Mesenchymal stem cell (in vitro differentiated cells and primary cell): Measurements from ENCODE around the gene ELOVL2.
"Not testable (repeated sequence)": the region's sequence is repeated elsewhere in the genome, so short reads cannot be mapped to it uniquely, and the experiment has no call there.

Experiments
- DNase-seq: peaks from one replicate; pipeline ENCODE4 v3.0.0-alpha.2; 2013
- H2AFZ ChIP-seq: one replicate; pipeline ENCODE4 v1.6.1; 2013; ENCODE audit warnings: low read depth, mild to moderate bottlenecking, control low read depth, inconsistent platforms, low read length, moderate library complexity
- H2AK5ac ChIP-seq: 2 replicates; pipeline ENCODE4 v1.6.1; 2013; ENCODE audit warnings: low read length, moderate library complexity, mild to moderate bottlenecking, inconsistent platforms; ENCODE audit not compliant: severe bottlenecking
- H2BK120ac ChIP-seq: one replicate; pipeline ENCODE4 v1.6.1; 2013; ENCODE audit warnings: low read depth, mild to moderate bottlenecking, inconsistent platforms, low read length, moderate library complexity
- H2BK12ac ChIP-seq, 2 experiments: one replicate each; pipeline ENCODE4 v1.6.1; 2013; ENCODE audit warnings: inconsistent platforms in 2 of 2, low read length in 2 of 2, mild to moderate bottlenecking in 2 of 2, moderate library complexity in 2 of 2, control low read depth in 1 of 2
- H2BK15ac ChIP-seq: one replicate; pipeline ENCODE4 v1.6.1; 2013; ENCODE audit warnings: mild to moderate bottlenecking, low read depth, inconsistent platforms; ENCODE audit not compliant: poor library complexity, severe bottlenecking
- H2BK5ac ChIP-seq: 2 replicates; pipeline ENCODE4 v1.6.1; 2013; ENCODE audit warnings: low read depth, mild to moderate bottlenecking, low read length, control low read depth, inconsistent platforms; ENCODE audit not compliant: poor library complexity, severe bottlenecking
- H3K14ac ChIP-seq, 2 experiments: one replicate each; pipeline ENCODE4 v1.6.1; 2013; ENCODE audit warnings: inconsistent platforms in 2 of 2, low read length in 2 of 2, control low read depth in 1 of 2, mild to moderate bottlenecking in 1 of 2, moderate library complexity in 1 of 2
- H3K18ac ChIP-seq, 2 experiments: one replicate each; pipeline ENCODE4 v1.6.1; 2013; ENCODE audit warnings: inconsistent platforms in 2 of 2, low read length in 2 of 2, control low read depth in 1 of 2, low read depth in 1 of 2, mild to moderate bottlenecking in 1 of 2
- H3K23ac ChIP-seq, 2 experiments: one replicate each; pipeline ENCODE4 v1.6.1; 2013; ENCODE audit warnings: inconsistent platforms in 2 of 2, low read length in 2 of 2, mild to moderate bottlenecking in 2 of 2, moderate library complexity in 2 of 2, control low read depth in 1 of 2
- H3K27ac ChIP-seq: 2 replicates; pipeline ENCODE4 v1.5.1; 2013; ENCODE audit warnings: mild to moderate bottlenecking, moderate library complexity, low read length, control low read depth, inconsistent platforms; ENCODE audit not compliant: poor library complexity, severe bottlenecking
- H3K27me3 ChIP-seq, 2 experiments: 2 replicates each; pipeline versions ENCODE4 v1.6.1 to v1.7.0; 2013; ENCODE audit warnings: low read length in 2 of 2, mild to moderate bottlenecking in 2 of 2, moderate library complexity in 2 of 2, control low read depth in 1 of 2, inconsistent platforms in 1 of 2; ENCODE audit not compliant: control insufficient read depth in 1 of 2, insufficient read depth in 1 of 2
- H3K36me3 ChIP-seq, 2 experiments: 2 replicates each; pipeline versions ENCODE4 v1.6.1 to v1.7.0; 2013; ENCODE audit warnings: low read length in 2 of 2, control low read depth in 1 of 2, inconsistent platforms in 1 of 2, low read depth in 1 of 2, mild to moderate bottlenecking in 1 of 2; ENCODE audit not compliant: insufficient read depth in 2 of 2, control insufficient read depth in 1 of 2
- H3K4ac ChIP-seq, 2 experiments: one replicate each; pipeline ENCODE4 v1.6.1; 2013; ENCODE audit warnings: inconsistent platforms in 2 of 2, low read length in 2 of 2, mild to moderate bottlenecking in 2 of 2, moderate library complexity in 2 of 2, control low read depth in 1 of 2, low read depth in 1 of 2
- H3K4me1 ChIP-seq: 2 replicates; pipeline ENCODE4 v1.6.1; 2013; ENCODE audit warnings: low read depth, low read length, control low read depth; ENCODE audit not compliant: control insufficient read depth, insufficient read depth
- H3K4me2 ChIP-seq: 2 replicates; pipeline ENCODE4 v1.6.1; 2013; ENCODE audit warnings: low read length, mild to moderate bottlenecking, inconsistent platforms; ENCODE audit not compliant: poor library complexity, severe bottlenecking
- H3K4me3 ChIP-seq, 2 experiments: 2 replicates each; pipeline versions ENCODE4 v1.5.1 to v1.7.0; 2013; ENCODE audit warnings: low read length in 2 of 2, mild to moderate bottlenecking in 2 of 2, control low read depth in 1 of 2, low read depth in 1 of 2; ENCODE audit not compliant: insufficient read depth in 1 of 2
- H3K79me1 ChIP-seq: replicated peaks from 2 replicates; pipeline ENCODE4 v1.6.1; 2013; ENCODE audit warnings: mild to moderate bottlenecking, control low read depth, low read length, inconsistent platforms; ENCODE audit not compliant: poor library complexity, severe bottlenecking
- H3K9ac ChIP-seq: 2 replicates; pipeline ENCODE4 v1.7.0; 2013; ENCODE audit warnings: mild to moderate bottlenecking, low read length, moderate library complexity
- H3K9me3 ChIP-seq: 2 replicates; pipeline ENCODE4 v1.7.0; 2013; ENCODE audit warnings: mild to moderate bottlenecking, low read length; ENCODE audit not compliant: control insufficient read depth
- H4K8ac ChIP-seq: one replicate; pipeline ENCODE4 v1.6.1; 2013; ENCODE audit warnings: inconsistent platforms, mild to moderate bottlenecking, low read length, moderate library complexity
- H4K91ac ChIP-seq: one replicate; pipeline ENCODE4 v1.6.1; 2013; ENCODE audit warnings: mild to moderate bottlenecking, low read length, inconsistent platforms
- WGBS: methylation state at CpG from one replicate; pipeline ENCODE4 v1.1.7; 2013; ENCODE audit warnings: mixed read lengths; 5-methylcytosine and 5-hydroxymethylcytosine counted together

The ELOVL2 gene

DNA sequence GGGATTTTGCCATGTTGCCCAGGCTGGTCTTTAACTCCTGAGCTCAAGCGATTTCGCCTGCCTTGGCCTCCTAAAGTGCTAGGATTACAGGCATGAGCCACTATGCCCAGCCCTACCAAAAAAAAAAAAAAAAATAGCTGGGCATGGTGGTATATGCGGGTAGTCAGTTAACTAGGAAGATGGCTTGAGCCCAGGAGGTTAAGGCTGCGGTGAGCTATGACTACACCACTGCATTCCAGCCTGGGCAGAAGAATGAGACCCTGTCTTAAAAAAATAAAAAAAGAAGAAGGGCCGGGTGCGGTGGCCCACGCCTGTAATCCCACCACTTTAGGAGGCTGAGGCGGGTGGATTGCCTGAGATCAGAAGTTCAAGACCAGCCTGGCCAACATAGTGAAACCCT, 50.2 kb downstream of the ELOVL2 start:
- H3K27ac ChIP-seq, result no peak overlapping the region
- no peaks in the 10 kb centered on the region for H3K79me1 ChIP-seq
- no peaks in the 10 kb centered on the region for H3K4me1 ChIP-seq
- H3K36me3 ChIP-seq, result no peaks in the 10 kb centered on the region
- H3K9ac ChIP-seq, result no peak overlapping the region
- H3K14ac ChIP-seq, result no peak overlapping the region
- no peak overlapping the region for H3K23ac ChIP-seq
- H3K4ac ChIP-seq, result no peak overlapping the region
- H2AFZ ChIP-seq, result no peak overlapping the region
- H4K8ac ChIP-seq, result no peak overlapping the region
- H2AK5ac ChIP-seq, result no peak overlapping the region
- H3K18ac ChIP-seq, result no peak overlapping the region
- no peak overlapping the region for H2BK12ac ChIP-seq
- H3K27me3 ChIP-seq, result no peaks in the 10 kb centered on the region
- 100% methylated on average over 2 of the region's 8 CpGs for WGBS
- no peak overlapping the region for H3K4me3 ChIP-seq
- H2BK120ac ChIP-seq, result no peak overlapping the region
- H3K4me2 ChIP-seq, result no peak overlapping the region
- H3K9me3 ChIP-seq, result no peaks in the 10 kb centered on the region
- no peak overlapping the region for H2BK5ac ChIP-seq
- no peak overlapping the region for H2BK15ac ChIP-seq
- no peak for DNase-seq
- no peak overlapping the region for H4K91ac ChIP-seq

DNA sequence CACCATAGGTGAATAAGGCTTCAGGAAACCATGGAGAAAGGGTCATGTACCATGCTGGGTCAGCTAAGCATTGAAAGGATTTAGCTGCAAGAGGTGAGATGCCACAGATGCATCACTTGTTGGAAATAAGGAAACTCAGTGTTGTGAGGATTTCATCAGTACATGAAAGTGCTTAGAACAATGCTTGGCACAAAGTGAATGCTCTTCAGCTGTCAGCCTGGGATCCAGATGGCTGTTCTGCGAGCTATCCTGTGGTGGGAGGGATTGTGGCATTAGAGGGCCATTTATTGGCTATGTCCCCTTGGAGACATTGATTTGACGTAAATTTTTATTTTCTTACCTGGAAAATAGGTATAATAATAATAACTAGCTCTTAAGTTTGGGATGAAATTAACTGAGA, 53.0 kb downstream of the ELOVL2 start:
- Histone ChIP-seq H3K4me3 (no peak overlapping the region), H2BK120ac (no peak overlapping the region), H3K4me1 (no peaks in the 10 kb centered on the region), H2BK15ac (no peak overlapping the region), H4K8ac (no peak overlapping the region), H2AK5ac (no peak overlapping the region), H2BK12ac (no peak overlapping the region), H3K27me3 (no peaks in the 10 kb centered on the region), H3K4ac (no peak overlapping the region), H3K14ac (no peak overlapping the region), H3K27ac (no peak overlapping the region), H3K79me1 (no peaks in the 10 kb centered on the region), H3K9ac (no peak overlapping the region), H3K36me3 (no peaks in the 10 kb centered on the region), H2AFZ (no peak overlapping the region), H2BK5ac (no peak overlapping the region), H4K91ac (no peak overlapping the region), H3K9me3 (no peaks in the 10 kb centered on the region), H3K4me2 (no peak overlapping the region), H3K18ac (no peak overlapping the region), H3K23ac (no peak overlapping the region)
- no peak for DNase-seq
- no CpG with 5 or more reads among the region's 2 CpGs for WGBS

DNA sequence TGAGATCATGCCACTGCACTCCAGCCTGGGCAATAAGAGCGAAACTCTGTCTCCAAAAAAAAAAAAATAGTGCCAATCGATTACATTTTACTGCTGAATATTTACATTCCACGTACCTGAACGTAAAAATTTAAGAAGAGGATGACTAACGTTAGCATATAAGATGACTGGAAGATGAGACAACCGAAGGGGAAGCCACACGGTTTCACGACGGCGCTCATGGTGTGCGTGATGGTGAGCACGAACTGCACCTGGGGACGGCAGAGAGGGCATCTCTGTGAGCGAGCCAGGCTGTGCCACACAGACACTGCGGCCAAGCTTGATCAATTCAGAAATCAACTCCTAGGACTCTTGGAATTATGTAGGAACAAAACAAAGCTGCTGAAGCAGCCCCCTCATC, 54.5 kb downstream of the ELOVL2 start:
- H3K9me3 ChIP-seq, result no peaks in the 10 kb centered on the region
- no peak overlapping the region for H3K9ac ChIP-seq
- H2BK5ac ChIP-seq, result no peak overlapping the region
- no peak overlapping the region for H3K27ac ChIP-seq
- DNase-seq, result no peak
- H3K18ac ChIP-seq, result no peak overlapping the region
- no peak overlapping the region for H4K91ac ChIP-seq
- H3K4ac ChIP-seq, result no peak overlapping the region
- H3K14ac ChIP-seq, result no peak overlapping the region
- no peak overlapping the region for H2AK5ac ChIP-seq
- no peaks in the 10 kb centered on the region for H3K36me3 ChIP-seq
- no peaks in the 10 kb centered on the region for H3K79me1 ChIP-seq
- H2BK15ac ChIP-seq, result no peak overlapping the region
- H3K4me3 ChIP-seq, result no peak overlapping the region
- no peak overlapping the region for H2BK120ac ChIP-seq
- 96% methylated on average over 14 of the region's 15 CpGs for WGBS
- no peak overlapping the region for H2AFZ ChIP-seq
- no peak overlapping the region for H3K4me2 ChIP-seq
- H4K8ac ChIP-seq, result no peak overlapping the region
- no peak overlapping the region for H2BK12ac ChIP-seq
- no peak overlapping the region for H3K23ac ChIP-seq
- no peaks in the 10 kb centered on the region for H3K27me3 ChIP-seq
- H3K4me1 ChIP-seq, result no peaks in the 10 kb centered on the region

DNA sequence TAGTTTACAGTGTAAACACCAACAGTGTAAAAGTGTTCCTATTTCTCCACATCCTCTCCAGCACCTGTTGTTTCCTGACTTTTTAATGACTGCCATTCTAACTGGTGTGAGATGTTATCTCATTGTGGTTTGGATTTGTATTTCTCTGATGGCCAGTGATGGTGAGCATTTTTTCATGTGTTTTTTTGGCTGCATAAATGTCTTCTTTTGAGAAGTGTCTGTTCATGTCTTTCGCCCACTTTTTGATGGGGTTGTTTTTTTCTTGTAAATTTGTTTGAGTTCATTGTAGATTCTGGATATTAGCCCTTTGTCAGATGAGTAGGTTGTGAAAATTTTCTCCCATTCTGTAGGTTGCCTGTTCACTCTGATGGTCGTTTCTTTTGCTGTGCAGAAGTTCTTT, 59.1 kb downstream of the ELOVL2 start:
- not testable (repeated sequence) for H3K27ac ChIP-seq, H4K91ac ChIP-seq, H3K23ac ChIP-seq, H3K14ac ChIP-seq, H3K79me1 ChIP-seq, H2BK120ac ChIP-seq, H2AFZ ChIP-seq, H3K4me1 ChIP-seq, H2AK5ac ChIP-seq, H3K36me3 ChIP-seq, H3K9me3 ChIP-seq, H2BK5ac ChIP-seq, DNase-seq, H4K8ac ChIP-seq, H3K4me2 ChIP-seq, H3K4me3 ChIP-seq, H2BK15ac ChIP-seq, H3K4ac ChIP-seq, H3K18ac ChIP-seq, H2BK12ac ChIP-seq, H3K27me3 ChIP-seq, H3K9ac ChIP-seq
- 80% methylated on average over 1 of the region's 2 CpGs for WGBS
